A673 (cell line): Measurements from ENCODE around the gene EVX1.

Source experiments
- CTCF ChIP-seq: fragments of 300-800, 200-600 bp; sonication (generic); conservative IDR thresholded peaks from 2 replicates; pipeline ENCODE4 v1.5.1; 2017; ENCODE audit warnings: low read depth, mild to moderate bottlenecking, antibody characterized with exemption, low read length, moderate library complexity, mixed read lengths
- EZH2 ChIP-seq: fragments of 200-600 bp; sonication (generic); IDR thresholded peaks from 2 replicates; pipeline ENCODE4 v1.6.1; 2017; ENCODE audit warnings: borderline replicate concordance, low read depth, mild to moderate bottlenecking, mixed read lengths, antibody characterized with exemption, low read length; ENCODE audit not compliant: poor library complexity, severe bottlenecking

DNA sequence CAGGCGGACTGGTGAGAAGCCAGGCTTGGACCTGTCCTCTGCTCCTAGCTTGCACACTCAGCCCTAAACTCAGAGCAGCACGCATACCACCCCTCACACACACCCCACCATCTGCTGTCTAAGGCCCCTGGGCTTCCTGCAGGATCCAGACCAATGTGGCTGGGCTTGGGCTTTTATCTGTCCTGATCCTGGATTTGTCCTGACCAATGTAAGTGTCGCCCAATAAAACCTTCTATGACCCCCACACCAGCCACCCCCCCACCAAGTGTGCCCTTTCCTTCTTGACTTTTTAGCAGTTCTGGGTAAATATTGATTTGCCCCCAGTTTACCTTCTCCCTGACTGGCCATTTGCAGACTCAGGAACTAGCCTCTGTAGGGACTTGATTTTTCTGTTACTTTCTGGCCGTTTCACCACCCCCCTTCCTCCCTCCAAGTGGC, 41.0 kb upstream of the EVX1 start:
- TF ChIP-seq CTCF, result no peak
- TF ChIP-seq EZH2, result no peak
